Activated naive CD8-positive, alpha-beta T cell treated with anti-CD3 and anti-CD28 coated beads for 36 hours (primary cell): ENCODE data around the gene ZNF169. TPM values are rescaled to one million over a fixed set of nuclear protein-coding genes. Genes with fewer than 3 reads are reported as not detected.
"Not testable (repeated sequence)": the region's sequence is repeated elsewhere in the genome, so short reads cannot be mapped to it uniquely, and the experiment has no call there.

ENCODE experiments used
- DNase-seq: peaks from one replicate; pipeline ENCODE4 v3.0.0; 2021
- H3K27ac Mint-ChIP-seq: one replicate; pipeline ENCODE4 v1.8.0; 2022; ENCODE audit warnings: mild to moderate bottlenecking, moderate library complexity, mixed read lengths
- H3K27me3 Mint-ChIP-seq: one replicate; pipeline ENCODE4 v1.8.0; 2022; ENCODE audit warnings: mild to moderate bottlenecking, mixed read lengths
- H3K36me3 Mint-ChIP-seq: one replicate; pipeline ENCODE4 v1.8.0; 2021; ENCODE audit warnings: mild to moderate bottlenecking, mixed read lengths
- H3K4me1 Mint-ChIP-seq: one replicate; pipeline ENCODE4 v1.8.0; 2021; ENCODE audit warnings: mixed read lengths
- H3K4me3 Mint-ChIP-seq: one replicate; pipeline ENCODE4 v1.8.0; 2022; ENCODE audit warnings: mild to moderate bottlenecking, moderate library complexity, mixed read lengths
- H3K9me3 Mint-ChIP-seq: one replicate; pipeline ENCODE4 v1.8.0; 2022; ENCODE audit warnings: mixed read lengths
- total RNA-seq, 2 experiments: library from RNA; stranded (reverse); gene quantifications; one replicate each; pipeline ENCODE4 v1.2.3, GENCODE V29; 2021

Gene ZNF169
- total RNA-seq, 2 experiments from 2014 or later = 4.2 to 5.0 TPM

GRCh38 chr9:94315034-94315984 lies 56.2 kb downstream of the ZNF169 start:
- H3K27me3 Mint-ChIP-seq, DNase-seq, H3K27ac Mint-ChIP-seq, H3K36me3 Mint-ChIP-seq, H3K9me3 Mint-ChIP-seq, H3K4me1 Mint-ChIP-seq, H3K4me3 Mint-ChIP-seq: not testable (repeated sequence)

- H3K27me3 Mint-ChIP-seq, H3K9me3 Mint-ChIP-seq, H3K36me3 Mint-ChIP-seq, H3K27ac Mint-ChIP-seq, H3K4me3 Mint-ChIP-seq, DNase-seq, H3K4me1 Mint-ChIP-seq: not testable (repeated sequence)
These were observed 57.1 kb downstream of the ZNF169 start for GRCh38 chr9:94316236-94316635.

GRCh38 chr9:94317949-94318657 lies 59.0 kb downstream of the ZNF169 start:
- not testable (repeated sequence) for H3K27me3 Mint-ChIP-seq

GRCh38 chr9:94322342-94322940 lies 63.3 kb downstream of the ZNF169 start:
- H3K9me3 Mint-ChIP-seq, H3K4me3 Mint-ChIP-seq, H3K27me3 Mint-ChIP-seq, DNase-seq, H3K4me1 Mint-ChIP-seq, H3K27ac Mint-ChIP-seq, H3K36me3 Mint-ChIP-seq: not testable (repeated sequence)

More at GRCh38 chr9:94317949-94318657, 59.0 kb downstream of the ZNF169 start:
- not testable (repeated sequence) for H3K27ac Mint-ChIP-seq, H3K4me3 Mint-ChIP-seq, H3K36me3 Mint-ChIP-seq, DNase-seq, H3K9me3 Mint-ChIP-seq, H3K4me1 Mint-ChIP-seq

GRCh38 chr9:94323153-94323798 lies 64.2 kb downstream of the ZNF169 start:
- H3K27ac Mint-ChIP-seq, DNase-seq, H3K9me3 Mint-ChIP-seq, H3K36me3 Mint-ChIP-seq, H3K4me3 Mint-ChIP-seq, H3K4me1 Mint-ChIP-seq, H3K27me3 Mint-ChIP-seq: not testable (repeated sequence)

- not testable (repeated sequence) for H3K4me1 Mint-ChIP-seq, H3K9me3 Mint-ChIP-seq, H3K27ac Mint-ChIP-seq, H3K4me3 Mint-ChIP-seq, DNase-seq, H3K36me3 Mint-ChIP-seq, H3K27me3 Mint-ChIP-seq
These were observed 66.5 kb downstream of the ZNF169 start for GRCh38 chr9:94325583-94325982.

GRCh38 chr9:94328544-94328943 lies 69.4 kb downstream of the ZNF169 start, which contains the start of gene NUTM2F:
Gene NUTM2F (minus strand): TSS chr9:94328644. CDS start chr9:94328623, 21 bp downstream.
- not testable (repeated sequence) for H3K36me3 Mint-ChIP-seq, DNase-seq, H3K4me1 Mint-ChIP-seq, H3K27ac Mint-ChIP-seq, H3K27me3 Mint-ChIP-seq, H3K4me3 Mint-ChIP-seq, H3K9me3 Mint-ChIP-seq

- not testable (repeated sequence) for H3K27me3 Mint-ChIP-seq, H3K36me3 Mint-ChIP-seq, H3K9me3 Mint-ChIP-seq, DNase-seq, H3K4me1 Mint-ChIP-seq, H3K4me3 Mint-ChIP-seq, H3K27ac Mint-ChIP-seq
These were observed 77.3 kb downstream of the ZNF169 start for GRCh38 chr9:94336445-94336844.

GRCh38 chr9:94338723-94339122 lies 79.6 kb downstream of the ZNF169 start:
- H3K4me1 Mint-ChIP-seq, H3K27me3 Mint-ChIP-seq, H3K27ac Mint-ChIP-seq, H3K36me3 Mint-ChIP-seq, H3K4me3 Mint-ChIP-seq, DNase-seq, H3K9me3 Mint-ChIP-seq: not testable (repeated sequence)

GRCh38 chr9:94339657-94340056 lies 80.6 kb downstream of the ZNF169 start:
- not testable (repeated sequence) for H3K4me3 Mint-ChIP-seq

GRCh38 chr9:94340750-94341149 lies 81.7 kb downstream of the ZNF169 start:
- H3K4me3 Mint-ChIP-seq, H3K4me1 Mint-ChIP-seq, H3K9me3 Mint-ChIP-seq, H3K36me3 Mint-ChIP-seq, H3K27ac Mint-ChIP-seq, H3K27me3 Mint-ChIP-seq, DNase-seq: not testable (repeated sequence)

More at GRCh38 chr9:94339657-94340056, 80.6 kb downstream of the ZNF169 start:
- not testable (repeated sequence) for DNase-seq, H3K9me3 Mint-ChIP-seq, H3K4me1 Mint-ChIP-seq, H3K36me3 Mint-ChIP-seq, H3K27ac Mint-ChIP-seq, H3K27me3 Mint-ChIP-seq

GRCh38 chr9:94341703-94342102 lies 82.6 kb downstream of the ZNF169 start:
- not testable (repeated sequence) for H3K9me3 Mint-ChIP-seq, H3K4me3 Mint-ChIP-seq, H3K4me1 Mint-ChIP-seq, H3K27me3 Mint-ChIP-seq, H3K36me3 Mint-ChIP-seq, H3K27ac Mint-ChIP-seq, DNase-seq

- not testable (repeated sequence) for H3K4me3 Mint-ChIP-seq, H3K4me1 Mint-ChIP-seq, H3K9me3 Mint-ChIP-seq, H3K27ac Mint-ChIP-seq, DNase-seq, H3K27me3 Mint-ChIP-seq, H3K36me3 Mint-ChIP-seq
These were observed 88.4 kb downstream of the ZNF169 start for GRCh38 chr9:94347451-94347850.

- not testable (repeated sequence) for H3K4me3 Mint-ChIP-seq
These were observed 89.7 kb downstream of the ZNF169 start for GRCh38 chr9:94348754-94349153.

More at GRCh38 chr9:94348754-94349153, 89.7 kb downstream of the ZNF169 start:
- H3K36me3 Mint-ChIP-seq, DNase-seq, H3K27me3 Mint-ChIP-seq, H3K4me1 Mint-ChIP-seq, H3K9me3 Mint-ChIP-seq, H3K27ac Mint-ChIP-seq: not testable (repeated sequence)
